Amniotic epithelial cell (primary cell): Measurements from ENCODE around the gene TYW3.

Source experiments
- DNase-seq: peaks from one replicate; pipeline ENCODE4 v3.0.0-alpha.2; 2010; ENCODE audit warnings: low read depth

The TYW3 gene

DNA sequence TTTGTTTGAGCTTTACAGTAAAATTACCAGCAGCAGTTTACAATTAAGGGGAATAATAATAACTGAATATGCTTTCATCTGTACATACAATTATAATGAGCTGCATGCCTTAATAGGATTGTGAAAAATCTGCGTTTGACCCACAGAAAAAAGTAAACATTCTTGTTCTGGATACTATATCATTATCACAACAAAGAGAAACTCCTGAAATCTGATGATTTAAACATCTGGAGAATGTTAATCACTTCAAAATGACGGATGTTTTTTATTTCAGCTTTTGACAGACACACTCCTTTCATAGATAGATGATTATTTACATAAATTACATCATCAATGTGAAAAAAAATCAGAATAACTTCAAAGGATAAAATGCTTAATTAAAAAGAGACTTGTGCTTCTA lies 58.5 kb downstream of the TYW3 start:
- no peak for DNase-seq

DNA sequence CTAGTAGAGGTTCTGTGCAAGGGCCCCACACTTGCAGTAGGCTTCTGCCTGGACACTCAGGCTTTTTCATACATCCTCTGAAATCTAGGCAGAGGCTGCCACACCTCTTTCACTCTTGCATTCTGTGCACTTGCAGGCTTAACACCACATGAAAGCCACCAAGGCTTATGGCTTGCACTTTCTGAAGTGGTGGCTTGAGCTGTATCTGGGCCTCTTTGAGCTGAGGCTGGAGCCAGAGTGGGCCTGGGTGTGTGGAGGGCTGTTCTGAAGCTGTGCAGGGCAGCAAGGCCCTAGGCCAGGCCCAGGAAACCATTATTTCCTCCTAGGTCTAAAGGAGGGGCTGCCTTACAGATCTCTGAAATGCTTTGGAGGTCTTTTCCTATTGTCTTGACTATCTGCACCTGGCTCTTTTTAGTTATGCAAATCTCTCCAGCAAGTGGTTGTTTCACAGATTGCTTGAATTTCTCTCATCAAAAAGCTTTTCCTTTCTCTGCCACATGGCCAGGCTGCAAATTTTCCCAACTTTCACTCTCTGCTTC lies 66.2 kb downstream of the TYW3 start:
- DNase-seq: no peak

DNA sequence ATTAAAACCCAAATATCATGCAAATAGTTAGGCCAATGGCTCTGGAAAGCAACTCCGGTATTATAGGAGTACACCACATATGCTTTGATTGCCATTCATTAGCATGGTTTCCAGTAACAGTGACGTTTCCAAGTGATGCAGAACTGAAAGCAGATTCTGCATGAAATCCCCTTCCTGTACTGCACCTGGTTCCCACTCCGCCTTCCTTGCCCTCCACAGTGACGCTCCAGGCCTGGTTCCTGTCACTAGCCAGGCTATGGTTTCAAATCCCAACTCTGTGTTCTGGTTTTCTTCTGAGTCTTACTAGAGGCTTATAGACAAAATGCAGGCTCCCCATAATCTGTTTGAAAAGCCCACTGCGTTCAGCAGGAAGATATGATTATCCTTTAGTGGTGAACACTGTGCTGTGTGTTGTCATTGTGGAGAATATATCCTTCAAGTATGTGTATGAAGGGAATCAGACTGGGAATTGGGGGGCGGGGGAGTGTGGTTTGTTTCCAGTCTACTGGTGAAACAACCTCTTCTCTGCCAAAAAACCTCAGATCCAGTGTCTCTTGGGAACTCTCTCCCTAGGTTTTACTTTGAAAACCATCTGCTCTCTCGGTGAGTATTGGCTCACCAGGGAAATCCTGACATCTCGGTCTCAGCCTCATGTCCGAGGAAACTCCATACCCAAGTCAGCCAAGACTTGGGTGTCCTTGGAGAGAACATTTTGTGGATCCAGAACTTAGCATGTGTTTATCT lies 78.7 kb downstream of the TYW3 start:
- no peak for DNase-seq

DNA sequence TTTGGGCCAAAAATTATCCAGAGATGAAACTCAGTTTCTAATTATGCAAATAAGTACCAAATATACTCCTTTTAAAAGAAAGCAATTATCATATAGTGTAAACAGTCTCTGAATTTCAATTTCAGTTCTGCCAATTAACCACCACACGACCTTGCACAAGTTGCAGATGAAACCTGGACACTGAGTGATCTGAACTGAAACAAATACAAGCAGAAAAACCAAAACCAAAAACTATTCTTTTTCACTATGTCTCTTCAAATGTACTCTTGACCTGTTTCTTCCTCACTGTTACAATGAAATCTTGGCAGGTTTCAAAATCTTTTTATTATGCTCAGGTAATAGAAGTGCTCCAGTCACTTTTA lies 79.2 kb downstream of the TYW3 start:
- DNase-seq: no peak
